ENCODE results near the gene KLHL17. TPM values are rescaled to one million over a fixed set of nuclear protein-coding genes. Genes with fewer than 3 reads are reported as not detected.

Gene KLHL17
- total RNA-seq, 1 donor from 2014 or later: 17.0 TPM

DNA sequence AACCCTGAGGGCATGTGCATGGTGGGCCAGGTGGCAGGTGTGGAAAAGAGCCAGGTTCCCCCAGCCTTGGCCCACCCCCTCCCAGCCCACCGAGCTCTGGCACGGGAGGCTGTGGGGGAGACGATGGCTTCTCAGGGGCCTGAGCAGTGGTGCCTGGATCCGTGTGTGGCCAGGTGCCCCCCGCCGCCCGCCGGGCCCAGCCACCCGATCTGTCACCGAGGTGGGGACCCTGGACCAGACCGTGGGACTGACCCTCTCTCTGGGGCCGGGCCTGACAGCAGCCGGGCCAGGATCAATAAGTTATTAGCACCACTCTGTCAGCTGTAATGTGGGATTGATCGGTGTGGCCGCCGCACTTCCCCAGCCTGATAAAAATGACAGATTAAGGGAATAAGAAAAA, 22.9 kb upstream of the KLHL17 start:
- H3K9me3 ChIP-seq: no peaks in the 10 kb centered on the region
- intact Hi-C loops (cut with DNase I): no loop called here
- H3K27ac ChIP-seq: no peak overlapping the region
- ATAC-seq: no peak
- peaks cover 34% of the 10 kb centered on the region for H3K4me1 ChIP-seq
- H3K4me3 ChIP-seq: no peak overlapping the region
- no peaks in the 10 kb centered on the region for H3K36me3 ChIP-seq
- TF ChIP-seq, protein P1, sequence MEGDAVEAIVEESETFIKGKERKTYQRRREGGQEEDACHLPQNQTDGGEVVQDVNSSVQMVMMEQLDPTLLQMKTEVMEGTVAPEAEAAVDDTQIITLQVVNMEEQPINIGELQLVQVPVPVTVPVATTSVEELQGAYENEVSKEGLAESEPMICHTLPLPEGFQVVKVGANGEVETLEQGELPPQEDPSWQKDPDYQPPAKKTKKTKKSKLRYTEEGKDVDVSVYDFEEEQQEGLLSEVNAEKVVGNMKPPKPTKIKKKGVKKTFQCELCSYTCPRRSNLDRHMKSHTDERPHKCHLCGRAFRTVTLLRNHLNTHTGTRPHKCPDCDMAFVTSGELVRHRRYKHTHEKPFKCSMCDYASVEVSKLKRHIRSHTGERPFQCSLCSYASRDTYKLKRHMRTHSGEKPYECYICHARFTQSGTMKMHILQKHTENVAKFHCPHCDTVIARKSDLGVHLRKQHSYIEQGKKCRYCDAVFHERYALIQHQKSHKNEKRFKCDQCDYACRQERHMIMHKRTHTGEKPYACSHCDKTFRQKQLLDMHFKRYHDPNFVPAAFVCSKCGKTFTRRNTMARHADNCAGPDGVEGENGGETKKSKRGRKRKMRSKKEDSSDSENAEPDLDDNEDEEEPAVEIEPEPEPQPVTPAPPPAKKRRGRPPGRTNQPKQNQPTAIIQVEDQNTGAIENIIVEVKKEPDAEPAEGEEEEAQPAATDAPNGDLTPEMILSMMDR (IDR thresholded peaks at IDR 0.05): no peak
- H3K27me3 ChIP-seq (ENCODE audit: low read depth): peaks cover 89% of the 10 kb centered on the region
- DNase-seq: no peak

DNA sequence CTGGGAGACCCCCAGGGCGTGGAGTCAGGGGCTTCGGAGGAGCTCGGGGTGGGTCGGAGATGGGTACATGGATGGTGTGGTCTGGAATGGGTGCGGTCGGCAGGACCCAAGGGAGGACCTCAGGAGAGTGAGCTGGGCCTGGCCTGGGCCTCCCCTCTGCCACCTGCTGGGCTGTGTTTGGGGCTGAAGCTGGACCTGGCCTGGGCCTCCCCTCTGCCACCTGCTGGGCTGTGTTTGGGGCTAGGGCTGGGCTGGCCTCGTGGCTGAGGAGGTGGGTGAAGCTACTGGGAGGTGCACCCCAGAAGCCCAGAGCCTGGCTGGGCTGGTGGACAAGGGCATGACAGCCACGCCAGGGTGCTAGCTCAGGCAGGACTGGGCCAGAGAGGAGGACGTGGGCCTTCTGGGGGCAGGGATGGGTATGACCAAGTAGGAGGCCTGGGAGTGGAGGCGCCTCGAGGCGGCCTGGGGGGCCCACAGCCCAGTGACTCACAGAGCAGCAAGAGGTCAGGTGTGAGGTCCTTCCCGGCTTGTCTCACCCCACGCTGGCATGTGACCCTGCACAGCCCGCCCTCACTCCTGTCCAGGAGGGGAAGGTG, 22.2 kb upstream of the KLHL17 start:
- peak; percentile 38 to 40 for ATAC-seq
- Histone ChIP-seq H3K4me3 (no peak overlapping the region), H3K27ac (no peak overlapping the region), H3K27me3 (ENCODE audit: low read depth) (peaks cover 89% of the 10 kb centered on the region), H3K36me3 (no peaks in the 10 kb centered on the region), H3K9me3 (no peaks in the 10 kb centered on the region), H3K4me1 (peaks cover 35% of the 10 kb centered on the region)
- intact Hi-C loops (cut with DNase I): no loop called here
- DNase-seq: no peak
- TF ChIP-seq, protein P1 (IDR thresholded peaks at IDR 0.05): peak; percentile 33

DNA sequence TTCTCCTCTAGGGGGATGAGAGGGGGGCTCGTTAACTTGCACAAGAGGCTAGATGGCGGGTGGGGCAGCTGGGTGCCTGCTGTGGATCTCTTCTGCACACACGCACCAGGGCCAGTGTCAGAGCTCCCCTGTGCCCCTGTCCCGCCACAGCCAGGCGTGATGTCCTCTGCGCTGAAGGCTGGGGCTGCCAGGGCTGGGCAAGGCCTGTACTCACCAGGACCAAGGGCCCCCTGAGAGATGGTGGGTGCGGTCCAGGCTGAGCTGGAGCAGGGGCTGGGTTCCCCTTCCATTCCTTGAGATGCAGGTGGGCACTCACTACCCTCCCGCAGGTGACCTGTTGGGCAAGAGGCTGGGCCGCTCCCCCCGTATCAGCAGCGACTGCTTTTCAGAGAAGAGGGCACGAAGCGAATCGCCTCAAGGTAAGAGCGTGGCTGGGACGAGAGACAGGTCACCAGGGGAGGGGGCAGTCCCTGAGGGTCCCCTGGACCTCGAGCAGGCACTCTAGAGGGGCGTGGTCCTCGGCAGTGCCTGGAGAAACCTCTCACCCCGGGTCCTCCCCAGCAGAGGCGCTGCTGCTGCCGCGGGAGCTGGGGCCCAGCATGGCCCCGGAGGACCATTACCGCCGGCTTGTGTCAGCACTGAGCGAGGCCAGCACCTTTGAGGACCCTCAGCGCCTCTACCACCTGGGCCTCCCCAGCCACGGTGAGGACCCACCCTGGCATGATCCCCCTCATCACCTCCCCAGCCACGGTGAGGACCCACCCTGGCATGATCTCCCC, 21.5 kb upstream of the KLHL17 start:
- intact Hi-C loops (cut with DNase I): no loop called here
- DNase-seq (no peak), ATAC-seq (no peak)
- H3K4me3 ChIP-seq: no peak overlapping the region
- no peaks in the 10 kb centered on the region for H3K9me3 ChIP-seq
- H3K27me3 ChIP-seq (ENCODE audit: low read depth): peaks cover 88% of the 10 kb centered on the region
- H3K36me3 ChIP-seq: no peaks in the 10 kb centered on the region
- H3K4me1 ChIP-seq: peaks cover 35% of the 10 kb centered on the region
- TF ChIP-seq, protein P1 (IDR thresholded peaks at IDR 0.05): no peak
- H3K27ac ChIP-seq: no peak overlapping the region

DNA sequence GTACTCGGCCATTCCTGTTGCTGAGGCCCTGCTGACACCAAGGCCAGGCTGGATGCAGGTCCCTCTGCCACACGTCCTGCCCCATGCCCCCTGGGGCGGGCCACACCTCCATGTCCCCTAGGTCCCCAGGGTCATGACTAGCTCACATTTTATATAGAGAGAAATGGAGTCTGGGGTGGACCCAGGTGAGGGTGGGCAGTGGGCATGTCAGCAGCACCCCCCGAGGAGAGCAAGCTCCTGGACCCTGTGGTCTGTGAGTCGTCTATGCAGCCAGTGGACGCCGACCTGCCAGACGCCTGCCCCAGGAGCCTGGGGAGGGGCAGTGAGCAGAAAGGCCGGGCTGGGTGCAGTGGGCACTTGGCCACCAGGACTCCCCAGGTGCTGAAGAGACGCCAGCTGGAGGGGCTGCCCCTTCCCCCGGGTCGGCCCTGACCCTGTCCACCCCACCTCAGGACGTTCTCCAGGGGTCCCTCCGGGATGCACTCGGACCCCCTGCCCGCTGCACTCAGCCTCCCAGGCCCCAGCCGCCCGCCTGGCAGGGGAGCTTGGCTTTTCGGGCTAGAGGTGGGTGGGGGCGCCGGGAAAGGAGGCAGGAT, 20.8 kb upstream of the KLHL17 start:
- Histone ChIP-seq H3K36me3 (no peaks in the 10 kb centered on the region), H3K4me1 (peaks cover 35% of the 10 kb centered on the region), H3K4me3 (peak overlapping the region; percentile 46), H3K27ac (no peak overlapping the region), H3K27me3 (ENCODE audit: low read depth) (peaks cover 90% of the 10 kb centered on the region), H3K9me3 (no peaks in the 10 kb centered on the region)
- DNase-seq: no peak
- TF ChIP-seq, protein P1 (IDR thresholded peaks at IDR 0.05): no peak
- ATAC-seq: no peak
- intact Hi-C loops (cut with DNase I): no loop called here

DNA sequence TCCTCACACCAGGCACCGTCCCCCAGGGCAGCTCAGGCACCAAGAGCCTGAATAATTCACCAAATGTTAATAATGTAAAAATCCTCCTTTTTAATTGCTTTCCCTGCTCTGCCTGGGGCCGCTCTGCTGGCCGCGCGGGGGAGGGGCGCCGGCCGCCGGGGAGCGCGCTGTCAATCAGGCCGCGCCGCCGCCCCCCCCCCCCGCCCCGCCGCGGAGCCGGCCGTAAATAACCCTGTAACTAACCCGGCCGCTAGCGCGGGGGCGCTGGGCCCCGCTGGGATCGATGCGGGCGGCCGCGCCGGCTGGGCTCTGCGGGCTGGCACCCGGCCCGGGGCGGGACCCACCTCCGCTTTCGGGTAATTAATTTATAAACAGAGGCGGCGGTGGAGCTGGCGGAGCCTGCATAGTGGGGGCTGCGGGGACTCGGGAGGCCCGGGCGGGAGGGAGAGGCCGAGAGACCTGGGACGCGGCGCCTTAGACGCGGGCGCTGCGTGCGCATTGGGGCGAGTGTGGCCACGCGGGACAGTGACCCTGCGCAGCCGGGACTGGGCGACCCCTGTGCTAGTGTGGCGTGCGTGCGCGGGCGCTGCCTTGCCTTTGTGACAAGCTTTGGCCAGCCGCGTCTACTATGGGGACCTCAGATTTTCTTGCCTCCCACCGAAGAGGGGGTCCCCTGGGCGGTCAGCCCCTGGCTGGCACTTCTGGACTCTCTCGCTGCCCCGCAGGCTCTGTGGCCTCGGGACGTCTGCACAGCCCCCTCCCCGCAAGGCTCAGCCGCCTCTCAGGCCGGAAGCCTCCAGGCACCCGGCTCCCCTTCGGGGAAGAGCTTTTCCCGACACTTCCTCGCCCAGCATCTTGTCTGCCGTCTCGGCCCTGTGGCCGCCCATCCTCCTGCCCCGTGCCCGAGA, 20.0 kb upstream of the KLHL17 start:
- peak; percentile 11 to 24 for ATAC-seq
- Histone ChIP-seq H3K4me1 (peaks cover 35% of the 10 kb centered on the region), H3K36me3 (no peaks in the 10 kb centered on the region), H3K27ac (peak overlapping the region; percentile 9), H3K9me3 (no peaks in the 10 kb centered on the region), H3K4me3 (peak overlapping the region; percentile 46), H3K27me3 (ENCODE audit: low read depth) (peaks cover 83% of the 10 kb centered on the region)
- TF ChIP-seq, protein P1 (IDR thresholded peaks at IDR 0.05): no peak
- DNase-seq: no peak
- intact Hi-C loops (cut with DNase I): no loop called here
